Stimulated activated CD8-positive, alpha-beta memory T cell treated with anti-CD3 and anti-CD28 coated beads, Interleukin-12 subunit alpha, Interleukin-12 subunit beta, amount 100 ng/mL, for 1 hour (primary cell): ENCODE results near the gene CCDC88A.

Experiments used
- DNase-seq: peaks from one replicate; pipeline ENCODE4 v3.0.0-alpha.2; 2020; ENCODE audit warnings: low read depth

CCDC88A gene

DNA sequence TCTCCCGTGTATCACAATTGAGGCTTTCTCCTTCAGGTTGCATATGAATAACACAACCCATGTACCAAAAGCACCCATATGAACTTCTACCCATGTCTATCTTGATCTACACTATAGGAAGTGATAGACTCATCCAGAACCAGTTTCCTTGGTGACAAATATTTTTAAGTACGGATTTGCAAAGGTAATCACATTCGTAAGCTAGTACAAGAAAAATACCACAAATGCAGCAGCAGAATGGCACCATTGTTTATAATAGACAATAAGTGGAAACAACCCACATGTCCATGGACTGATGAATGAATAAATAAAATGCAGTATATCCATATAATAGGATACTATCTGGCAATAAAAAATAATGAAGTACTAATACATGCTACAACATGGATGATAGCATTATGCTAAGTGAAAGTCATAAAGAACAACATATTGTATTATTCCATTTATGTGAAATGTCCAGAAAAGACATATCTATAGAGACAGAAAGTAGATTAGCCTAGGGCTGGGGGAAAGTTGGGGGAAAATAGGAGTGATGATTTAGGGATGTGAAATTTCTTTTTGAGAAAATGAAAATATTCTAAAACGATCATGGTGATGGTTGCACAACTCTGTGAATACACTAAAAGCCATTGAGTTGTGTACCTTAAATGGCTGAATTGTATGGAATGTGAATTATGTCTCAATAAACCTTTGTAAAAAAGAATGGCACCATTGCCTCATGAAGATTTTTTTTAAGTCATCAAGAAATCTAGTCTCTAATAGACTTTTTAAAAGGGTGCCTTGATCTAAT is 3.4 kb upstream of the CCDC88A start:
- DNase-seq = no peak

DNA sequence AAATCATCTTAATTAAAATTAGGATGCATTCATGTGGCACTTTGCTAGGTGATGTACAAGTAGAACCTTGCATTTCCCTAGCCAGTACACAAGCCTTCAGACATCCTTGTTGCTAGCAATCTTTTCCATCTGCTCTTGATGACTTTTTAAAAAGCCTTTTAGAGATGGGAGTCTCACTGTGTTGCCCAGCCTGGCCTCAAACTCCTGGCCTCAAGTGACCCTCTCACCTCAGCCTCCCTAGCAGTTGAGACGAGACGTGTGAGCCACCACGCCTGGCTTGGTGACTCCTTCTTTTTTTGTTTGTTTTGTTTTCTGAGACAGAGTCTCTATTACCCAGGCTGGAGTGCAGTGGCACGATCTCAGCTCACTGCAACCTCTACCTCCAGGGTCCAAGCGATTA is 1.7 kb upstream of the CCDC88A start:
- DNase-seq = no peak

DNA sequence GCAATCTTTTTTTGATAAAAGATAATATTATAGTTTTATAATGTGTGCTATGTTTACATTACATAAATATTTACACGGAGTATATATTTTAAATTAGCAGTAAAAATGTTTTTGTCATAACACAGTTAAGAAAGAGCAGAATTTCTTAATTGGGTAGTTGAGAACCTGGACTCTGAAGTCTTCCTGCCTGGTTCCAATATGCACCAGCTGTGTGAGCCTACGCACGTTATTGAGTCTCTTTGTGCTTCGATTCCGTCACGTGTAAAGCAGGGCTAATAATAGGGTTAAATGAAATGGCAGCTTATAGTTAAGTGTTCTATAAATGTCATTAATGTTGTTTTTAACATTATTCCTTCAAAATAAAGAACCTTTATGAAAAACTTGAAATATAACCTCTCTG is 1.2 kb upstream of the CCDC88A start:
- DNase-seq = no peak

DNA sequence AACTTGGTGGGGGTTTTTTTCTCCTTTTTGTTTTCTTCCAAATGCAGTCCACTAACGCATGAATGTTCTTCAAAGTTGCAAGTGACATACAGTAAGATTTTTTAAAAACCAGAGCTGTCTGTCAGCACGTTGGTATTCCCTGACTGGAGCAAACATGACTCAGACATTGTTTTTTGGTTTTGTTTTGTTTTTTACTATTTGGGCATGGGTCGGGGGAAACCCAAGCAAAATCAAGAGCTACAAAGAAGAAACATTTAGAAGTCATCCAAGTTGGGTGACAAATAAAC is 726 bp upstream of the CCDC88A start:
- no peak for DNase-seq

DNA sequence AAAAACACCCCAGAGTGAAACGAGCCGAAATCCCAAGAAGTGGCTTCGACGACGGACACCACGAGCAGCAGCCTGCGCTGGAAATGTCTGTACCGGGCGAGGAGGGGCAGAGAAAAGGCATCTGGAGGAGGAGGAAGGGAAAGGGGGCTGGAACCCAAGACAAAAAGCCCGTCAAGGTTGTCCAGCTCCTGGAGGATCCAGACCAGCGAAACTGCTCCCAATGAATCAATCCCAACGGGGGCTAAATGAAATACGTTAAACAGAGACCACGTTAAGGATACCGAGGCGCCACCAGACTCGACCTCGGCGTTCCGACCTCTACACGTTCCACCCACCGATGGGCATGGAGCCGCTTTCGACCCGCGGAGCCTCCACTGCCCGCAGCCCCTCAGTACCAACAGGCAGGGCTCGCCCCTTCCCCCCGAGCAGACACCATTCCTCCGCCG is 400 bp downstream of the CCDC88A start:
- no peak for DNase-seq

DNA sequence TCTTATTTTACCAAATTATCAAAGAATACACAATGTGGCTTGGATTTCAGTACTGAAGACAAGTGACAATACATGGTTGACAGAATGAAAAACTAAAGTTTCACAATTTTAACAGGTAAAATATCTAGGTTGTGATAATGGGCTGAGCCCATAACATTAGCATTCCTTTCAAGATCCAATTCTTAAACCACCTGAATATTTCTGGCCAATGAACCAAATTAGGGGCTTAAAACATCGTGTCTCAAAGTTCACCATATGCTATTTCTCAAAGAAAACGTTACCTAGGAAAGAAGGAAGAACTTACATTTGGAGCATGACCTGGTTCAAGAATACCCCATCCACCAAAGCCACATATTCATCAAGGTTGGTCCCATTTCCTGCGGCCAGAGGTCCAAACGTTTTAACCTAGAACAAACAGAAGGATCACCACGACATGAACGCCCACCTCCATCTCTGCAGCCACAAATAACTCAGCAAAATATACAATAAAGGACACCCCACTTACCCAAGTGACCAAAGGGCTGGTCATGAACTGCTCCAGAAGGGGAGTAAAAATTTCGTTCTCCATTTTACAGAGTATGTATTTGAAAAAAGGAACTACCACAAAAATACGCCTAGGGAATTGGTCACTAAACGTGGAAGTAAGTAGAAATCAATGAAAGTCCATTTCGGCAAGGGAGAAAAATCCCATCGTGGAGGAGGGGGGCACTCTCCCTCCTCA is 984 bp downstream of the CCDC88A start:
- DNase-seq = no peak

DNA sequence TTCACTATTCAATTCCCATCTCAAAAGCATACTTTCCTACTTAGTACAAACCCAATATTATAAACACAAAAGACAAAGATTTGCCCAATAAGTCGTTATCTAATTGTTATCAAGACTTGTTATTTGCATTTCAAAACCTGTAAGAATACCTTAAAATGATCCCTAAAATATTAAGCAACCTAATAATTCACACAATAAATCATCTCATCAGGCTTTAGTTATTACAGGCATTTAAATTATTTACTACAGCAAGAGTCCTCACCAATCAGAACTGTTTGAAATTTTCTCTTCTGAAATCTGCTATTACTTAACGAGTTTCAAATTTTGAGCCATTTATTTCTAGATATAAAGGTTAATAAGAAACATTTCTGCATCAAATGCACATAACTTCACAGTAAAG is 1.6 kb downstream of the CCDC88A start:
- DNase-seq = no peak

DNA sequence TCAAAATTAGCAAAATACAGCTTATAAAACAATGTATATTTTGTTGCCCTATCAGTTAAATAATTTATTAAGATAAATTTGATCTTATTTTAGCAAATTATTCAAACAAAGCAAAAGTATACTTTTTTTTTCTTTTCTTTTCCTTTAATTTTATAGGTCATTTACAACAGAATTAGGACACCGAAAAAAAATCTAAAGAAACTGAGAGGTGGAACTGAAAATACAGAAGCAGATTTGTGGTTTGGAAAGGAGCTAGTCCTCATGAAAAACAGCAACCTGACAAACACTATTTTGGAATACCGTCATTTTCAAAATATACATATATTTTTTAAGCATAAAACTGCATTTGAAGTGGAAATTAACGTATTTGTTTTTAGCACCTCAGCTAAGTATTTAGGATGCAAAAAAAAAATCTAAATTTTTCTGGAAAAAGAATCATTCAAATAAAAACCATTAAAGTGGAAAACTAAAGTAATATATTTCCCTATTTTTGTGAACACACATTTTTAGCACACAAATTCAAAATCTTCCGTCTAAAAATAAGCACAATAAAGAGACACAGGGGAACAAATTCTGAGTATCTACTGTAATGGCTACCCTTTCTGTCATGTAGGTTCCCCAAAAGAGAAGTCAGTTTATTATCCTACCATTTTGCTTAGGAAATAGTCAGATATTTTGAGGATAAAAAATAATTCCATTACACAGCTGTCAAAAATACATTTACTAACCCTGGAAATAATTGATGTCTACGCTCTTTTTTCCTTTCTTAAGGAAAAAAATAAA is 2.7 kb downstream of the CCDC88A start:
- no peak for DNase-seq

DNA sequence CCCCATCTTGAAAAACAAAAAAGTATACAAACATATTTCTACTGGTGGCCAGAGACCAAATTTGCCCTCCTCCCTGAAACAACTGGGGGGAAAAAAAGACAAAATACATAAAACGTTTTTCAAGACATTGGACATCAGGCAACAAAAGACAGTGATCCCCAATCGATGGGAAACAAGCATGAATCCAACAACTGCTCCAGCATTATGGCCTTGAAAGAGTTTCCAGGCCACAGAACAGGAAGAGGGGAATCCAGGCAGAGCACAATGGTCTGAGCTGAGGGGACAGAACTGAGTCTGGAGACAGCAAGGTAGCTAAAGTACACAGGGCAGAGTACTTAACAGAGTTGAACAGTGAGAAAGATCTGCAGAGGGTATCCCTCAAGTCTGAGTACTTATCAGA is 4.4 kb downstream of the CCDC88A start:
- DNase-seq = no peak

DNA sequence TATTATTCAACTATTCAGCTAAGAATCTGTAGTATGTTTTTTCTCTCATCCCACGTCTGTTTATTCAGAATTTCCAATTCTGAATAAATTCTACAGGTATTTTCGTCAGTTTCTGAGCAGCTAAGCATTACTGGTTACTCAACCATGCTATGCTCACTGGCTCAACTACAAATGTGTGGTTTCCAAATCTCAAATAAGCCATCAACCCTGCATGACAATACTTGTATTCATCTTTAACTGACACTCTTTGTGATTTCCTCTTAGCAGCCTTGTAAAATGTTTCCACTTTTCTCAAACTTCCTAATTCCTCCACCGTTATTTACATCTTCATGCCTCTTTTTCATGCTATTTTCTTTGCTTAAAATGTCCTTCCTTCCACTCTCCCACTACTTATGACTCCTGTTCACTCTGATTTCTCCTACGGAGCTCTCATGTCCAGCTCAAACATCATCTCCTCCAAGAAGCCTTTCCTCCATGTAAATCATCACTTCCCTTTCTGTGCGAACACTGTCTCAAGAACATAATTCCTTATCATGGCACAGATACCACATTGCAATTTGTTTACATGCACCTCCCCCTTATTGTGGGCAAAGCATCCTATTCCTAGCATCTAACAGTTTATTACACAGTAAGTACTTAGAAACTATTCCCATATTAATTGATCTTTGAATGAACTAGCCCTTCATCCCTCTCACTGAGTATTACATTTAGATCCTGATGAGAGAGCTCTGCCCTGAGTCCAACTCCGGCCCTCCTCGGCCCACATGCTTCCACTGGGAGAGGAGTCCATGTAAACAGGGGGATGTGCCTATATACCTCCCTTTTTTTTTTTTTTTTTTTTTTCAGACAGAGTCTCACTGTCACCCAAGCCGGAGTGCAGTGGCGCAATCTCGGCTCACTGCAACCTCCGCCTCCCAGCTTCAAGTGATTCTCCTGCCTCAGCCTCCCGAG is 10.5 kb downstream of the CCDC88A start:
- no peak for DNase-seq

DNA sequence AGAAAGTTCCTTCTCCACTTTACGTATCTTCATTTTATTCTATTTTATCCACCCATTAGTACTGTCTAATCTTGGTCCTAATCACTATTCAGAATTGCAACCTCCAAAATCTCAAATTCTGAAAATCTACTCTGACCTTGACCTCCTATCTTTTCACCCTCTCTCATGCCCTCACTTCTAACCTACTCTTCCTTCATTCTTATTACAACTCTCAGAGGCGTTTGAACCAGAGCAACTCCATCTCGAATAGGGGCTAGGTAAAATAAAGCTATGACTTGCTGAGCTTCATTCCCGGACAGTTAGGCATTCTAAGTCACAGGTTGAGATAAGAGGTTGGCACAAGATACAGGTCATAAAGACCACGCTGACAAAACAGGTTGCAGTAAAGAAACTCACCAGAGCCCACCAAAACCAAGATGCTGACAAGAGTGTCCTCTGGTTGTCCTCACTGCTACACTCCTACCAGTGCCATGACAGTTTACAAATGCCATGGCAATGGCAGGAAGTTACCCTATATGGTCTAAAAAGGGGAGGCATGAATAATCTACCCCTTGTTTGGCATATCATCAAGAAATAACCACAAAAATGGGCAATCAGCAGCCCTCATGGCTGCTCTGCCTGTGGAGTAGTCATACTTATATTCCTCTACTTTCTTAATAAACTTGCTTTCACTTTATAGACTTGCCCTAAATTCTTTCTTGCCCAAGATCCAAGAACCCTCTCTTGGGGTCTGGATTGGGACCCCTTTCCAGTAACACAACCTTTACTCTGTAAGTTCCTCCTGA is 11.4 kb downstream of the CCDC88A start:
- no peak for DNase-seq

DNA sequence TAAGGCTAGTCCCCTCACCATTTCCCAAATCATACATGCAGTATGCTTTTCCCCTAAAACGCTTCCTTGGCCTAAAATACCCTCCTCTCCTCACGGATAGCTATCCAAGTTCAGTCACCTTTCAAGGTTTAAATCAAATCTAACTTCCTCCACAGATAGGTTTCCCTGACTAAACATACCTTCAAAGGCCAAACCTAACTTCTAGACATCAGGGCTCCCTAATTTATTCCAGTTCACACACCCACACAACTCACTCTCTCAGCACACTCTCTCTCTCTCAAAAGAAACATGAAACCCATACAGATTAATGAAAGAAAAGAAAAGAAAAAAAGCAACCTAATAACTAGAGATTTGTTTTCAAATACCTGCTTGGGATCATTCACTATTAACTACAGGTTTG is 14.5 kb downstream of the CCDC88A start:
- DNase-seq = no peak

DNA sequence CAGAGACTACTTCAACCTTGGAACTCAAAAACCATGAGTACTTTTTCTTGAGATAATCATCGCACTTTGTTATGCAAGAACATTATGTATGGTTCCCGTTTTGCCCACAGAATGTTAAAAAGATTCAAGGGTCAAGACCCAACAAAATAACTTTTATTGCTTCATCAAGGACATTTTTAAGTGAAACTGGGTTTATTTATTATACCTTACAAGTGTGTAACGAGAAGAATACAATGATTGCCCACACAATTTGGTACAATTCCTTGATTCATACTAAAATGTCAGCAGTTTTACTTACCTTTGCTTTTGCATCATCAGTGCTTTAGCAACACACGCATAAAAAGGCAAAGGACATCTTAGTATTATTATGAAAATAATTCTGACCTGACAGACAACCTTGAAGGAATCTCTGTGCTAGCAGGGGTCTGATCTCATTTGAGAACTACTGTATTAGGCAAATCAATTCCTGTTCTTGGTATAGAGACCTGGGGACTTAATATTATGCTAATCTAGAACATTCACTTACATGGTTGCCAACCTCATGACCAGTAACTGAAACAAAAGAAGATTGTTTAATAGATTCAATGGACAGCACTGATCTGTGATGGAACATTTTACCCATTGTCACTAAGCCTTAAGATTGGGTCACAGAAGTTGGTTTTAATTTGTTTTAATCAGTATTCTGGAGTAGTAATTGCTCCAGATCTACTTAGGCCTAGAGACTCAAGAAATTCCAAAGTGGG is 16.2 kb downstream of the CCDC88A start:
- DNase-seq = no peak

DNA sequence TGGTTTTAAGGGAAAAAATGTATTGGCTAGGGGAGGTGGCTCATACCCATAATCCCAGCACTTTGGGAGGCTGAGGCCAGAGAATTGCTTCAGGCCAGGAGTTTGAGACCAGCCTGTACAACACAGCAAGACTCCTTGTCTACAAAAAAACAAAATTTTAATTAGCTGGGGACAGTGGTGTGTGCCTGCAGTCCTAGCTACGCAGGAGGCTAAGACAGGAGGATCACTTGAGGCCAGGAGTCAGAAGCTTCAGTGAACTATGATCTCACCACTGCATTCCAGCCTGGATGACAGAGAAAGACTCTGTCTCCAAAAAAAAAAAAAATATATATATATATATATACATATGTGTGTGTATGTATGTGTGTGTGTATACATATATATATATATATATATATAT is 18.5 kb downstream of the CCDC88A start:
- no peak for DNase-seq

DNA sequence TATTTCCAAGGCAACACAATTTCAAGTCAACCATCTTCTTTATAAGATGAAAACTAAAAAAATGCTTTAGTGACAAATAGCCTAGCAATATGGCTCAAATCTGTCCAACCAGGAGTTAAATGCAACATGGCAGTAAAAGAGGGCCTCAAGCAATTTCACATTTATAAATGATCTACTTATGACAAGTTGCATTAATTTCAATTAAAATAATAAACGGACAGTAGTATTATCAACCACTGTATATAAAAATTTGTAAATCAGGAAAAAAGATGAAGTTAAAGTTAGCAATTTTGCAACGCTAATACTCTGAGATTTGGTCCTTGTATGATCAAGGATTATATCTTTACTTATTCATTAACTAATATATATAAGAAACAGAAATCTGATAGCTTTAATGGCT is 19.3 kb downstream of the CCDC88A start:
- DNase-seq = no peak

DNA sequence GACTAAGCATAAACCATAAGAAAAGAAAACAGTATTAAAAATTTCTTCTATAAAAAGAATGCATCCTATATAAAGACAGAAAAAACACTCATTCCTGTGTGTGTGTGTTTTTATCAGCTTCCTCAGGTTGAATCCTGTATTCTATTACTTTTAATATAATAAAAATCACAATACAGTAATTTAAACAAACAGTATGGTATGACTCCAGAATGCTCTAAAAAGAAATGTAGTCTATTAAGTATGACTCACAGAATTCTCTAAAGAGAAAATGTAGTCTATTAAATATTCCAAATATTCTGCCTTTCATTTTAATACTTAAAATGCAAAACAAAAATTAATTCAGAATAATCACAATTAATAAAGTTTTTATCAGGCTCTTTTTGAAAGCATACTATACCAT is 19.8 kb downstream of the CCDC88A start:
- no peak for DNase-seq

DNA sequence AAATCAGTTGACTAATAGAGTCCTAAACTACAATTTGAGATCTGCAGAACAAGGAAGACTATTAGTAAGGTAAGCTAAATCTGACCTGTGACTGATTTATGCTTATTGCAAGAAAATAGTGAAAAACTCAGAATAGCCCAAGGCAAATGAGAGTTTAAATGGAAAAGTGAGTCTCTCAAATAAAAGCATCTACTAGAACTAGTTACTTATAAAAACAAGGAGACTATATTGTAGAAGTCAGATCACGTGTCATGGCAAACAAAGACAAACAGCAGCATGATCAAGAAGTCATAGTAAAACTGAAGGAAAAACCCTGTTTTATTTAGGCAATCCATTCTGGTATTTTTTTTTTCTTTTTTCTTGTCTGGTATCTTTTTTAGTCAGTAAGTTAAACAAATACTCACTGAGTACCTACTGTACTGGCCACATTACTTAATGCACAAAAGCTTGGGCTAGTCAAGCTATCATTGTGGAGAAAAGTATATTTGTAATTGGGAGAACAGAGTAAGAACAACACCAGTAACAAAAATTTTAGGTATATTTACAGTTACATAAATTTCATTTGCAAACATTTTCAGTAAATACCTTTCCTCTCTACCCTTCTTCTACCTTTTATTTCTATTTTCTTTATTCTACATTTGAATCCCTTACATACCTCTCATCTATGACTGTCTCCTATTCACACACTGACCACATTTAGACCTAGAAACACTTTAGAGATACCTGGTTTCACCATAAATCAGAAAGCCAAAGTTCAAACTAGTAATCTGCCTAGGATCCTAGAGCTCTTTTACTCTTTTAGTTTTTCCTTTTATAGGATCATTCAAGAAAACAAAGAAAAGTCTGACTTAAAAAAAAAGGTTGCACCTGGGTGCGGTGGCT is 23.7 kb downstream of the CCDC88A start:
- no peak for DNase-seq

DNA sequence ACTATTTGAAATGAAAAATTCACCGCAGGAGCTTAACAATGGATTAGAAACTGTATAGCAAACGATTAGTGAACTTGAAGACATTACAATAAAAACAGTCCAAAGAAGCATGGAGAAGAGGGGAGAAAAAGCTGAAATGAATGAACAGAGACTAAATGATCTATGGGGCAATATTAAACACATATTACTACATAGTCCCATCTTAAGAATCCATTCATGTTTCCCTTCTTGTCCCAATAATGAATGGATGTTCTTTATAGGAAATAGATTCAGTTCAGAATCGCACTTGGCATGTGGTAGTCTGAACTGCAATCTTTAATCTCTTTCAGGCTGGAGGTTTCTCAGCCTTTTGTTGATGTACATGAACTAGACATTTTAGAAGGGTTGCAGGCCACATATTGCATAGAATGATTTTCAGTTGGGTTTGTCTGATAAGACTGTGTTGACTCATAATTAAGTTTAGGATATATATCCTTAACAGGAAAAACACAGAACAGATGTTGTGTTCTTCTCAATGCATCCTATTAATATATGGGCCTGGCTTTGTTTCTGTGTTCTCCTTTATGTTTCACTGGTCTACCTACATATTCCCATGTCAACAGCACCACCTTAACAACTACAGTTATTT is 27.9 kb downstream of the CCDC88A start:
- no peak for DNase-seq

DNA sequence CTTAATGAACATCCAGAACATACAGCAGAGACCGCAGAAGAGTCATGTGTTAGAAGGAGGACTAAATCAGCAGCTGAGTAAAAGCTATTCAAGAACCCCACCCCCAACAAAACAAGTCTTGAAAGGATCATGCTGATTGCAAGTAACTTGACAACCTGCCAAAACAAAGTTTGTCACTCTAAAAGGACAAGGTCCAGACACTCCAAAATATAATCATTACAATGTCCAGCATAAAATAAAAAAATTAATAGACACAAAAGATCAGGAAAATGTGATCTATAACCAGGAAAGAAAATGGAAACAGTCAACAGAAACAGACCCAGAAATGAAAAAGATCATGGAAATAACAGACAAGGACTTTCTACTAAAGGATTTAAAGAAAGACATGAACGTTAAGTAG is 28.5 kb downstream of the CCDC88A start:
- no peak for DNase-seq
